ENCODE data around the gene POU2F3. TPM values are rescaled to one million over a fixed set of nuclear protein-coding genes. Genes with fewer than 3 reads are reported as not detected.

Gene POU2F3
- total RNA-seq, 1 donor from 2014 or later = not detected

DNA sequence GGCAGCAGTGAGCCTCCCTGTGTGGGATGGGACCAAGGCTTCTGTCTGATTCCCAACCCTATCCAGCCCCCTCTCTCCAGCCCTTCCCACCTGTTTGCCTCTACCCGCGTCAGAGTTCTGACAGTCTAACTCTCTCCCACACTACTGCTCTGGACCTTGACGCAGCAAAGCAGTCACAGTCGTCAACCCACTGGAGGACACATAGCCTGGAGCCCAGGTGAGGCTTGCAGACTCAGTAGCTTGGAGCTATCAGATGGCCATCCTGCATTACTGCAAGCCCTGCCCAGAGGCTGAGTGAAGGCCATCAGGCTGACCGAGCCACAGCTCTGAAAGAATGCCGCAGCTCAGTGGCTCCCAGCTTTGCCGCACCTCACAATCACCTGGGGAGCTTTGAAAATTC, 25.4 kb upstream of the POU2F3 start:
- ChIA-PET POLR2A (no interaction called here), CTCF (no interaction called here)
- H3K9me3 Mint-ChIP-seq = no peaks in the 10 kb centered on the region
- H3K36me3 Mint-ChIP-seq (ENCODE audit: low read depth) = no peaks in the 10 kb centered on the region
- peaks cover 10% of the 10 kb centered on the region for H3K27me3 Mint-ChIP-seq
- TF ChIP-seq, protein P1, sequence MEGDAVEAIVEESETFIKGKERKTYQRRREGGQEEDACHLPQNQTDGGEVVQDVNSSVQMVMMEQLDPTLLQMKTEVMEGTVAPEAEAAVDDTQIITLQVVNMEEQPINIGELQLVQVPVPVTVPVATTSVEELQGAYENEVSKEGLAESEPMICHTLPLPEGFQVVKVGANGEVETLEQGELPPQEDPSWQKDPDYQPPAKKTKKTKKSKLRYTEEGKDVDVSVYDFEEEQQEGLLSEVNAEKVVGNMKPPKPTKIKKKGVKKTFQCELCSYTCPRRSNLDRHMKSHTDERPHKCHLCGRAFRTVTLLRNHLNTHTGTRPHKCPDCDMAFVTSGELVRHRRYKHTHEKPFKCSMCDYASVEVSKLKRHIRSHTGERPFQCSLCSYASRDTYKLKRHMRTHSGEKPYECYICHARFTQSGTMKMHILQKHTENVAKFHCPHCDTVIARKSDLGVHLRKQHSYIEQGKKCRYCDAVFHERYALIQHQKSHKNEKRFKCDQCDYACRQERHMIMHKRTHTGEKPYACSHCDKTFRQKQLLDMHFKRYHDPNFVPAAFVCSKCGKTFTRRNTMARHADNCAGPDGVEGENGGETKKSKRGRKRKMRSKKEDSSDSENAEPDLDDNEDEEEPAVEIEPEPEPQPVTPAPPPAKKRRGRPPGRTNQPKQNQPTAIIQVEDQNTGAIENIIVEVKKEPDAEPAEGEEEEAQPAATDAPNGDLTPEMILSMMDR (IDR thresholded peaks at IDR 0.05) = no peak
- H3K4me1 Mint-ChIP-seq = peaks cover 13% of the 10 kb centered on the region
- intact Hi-C loops (cut with micrococcal nuclease) = loop anchor here (10.0 kb wide), 1 partner anchor 540 kb away; no protein-coding TSS in a partner anchor
- DNase-seq (no peak), ATAC-seq (ENCODE audit: low read depth) (no peak)
- no peak overlapping the region for H3K27ac Mint-ChIP-seq
- no peak overlapping the region for H3K4me3 Mint-ChIP-seq

GRCh38 chr11:120215634-120216033, 24.3 kb upstream of the POU2F3 start:
- ChIA-PET POLR2A (no interaction called here), CTCF (no interaction called here)
- ATAC-seq (ENCODE audit: low read depth) (no peak), DNase-seq (no peak)
- Mint-ChIP-seq H3K4me1 (peaks cover 5% of the 10 kb centered on the region), H3K27me3 (peaks cover 4% of the 10 kb centered on the region), H3K9me3 (no peaks in the 10 kb centered on the region), H3K36me3 (ENCODE audit: low read depth) (no peaks in the 10 kb centered on the region), H3K4me3 (no peak overlapping the region), H3K27ac (no peak overlapping the region)
- TF ChIP-seq, protein P1 (IDR thresholded peaks at IDR 0.05) = no peak
- intact Hi-C loops (cut with micrococcal nuclease) = loop anchor here (10.0 kb wide), 1 partner anchor 541 kb away; no protein-coding TSS in a partner anchor

GRCh38 chr11:120216426-120217102, 23.4 kb upstream of the POU2F3 start:
- H3K36me3 Mint-ChIP-seq (ENCODE audit: low read depth) = no peaks in the 10 kb centered on the region
- ATAC-seq (ENCODE audit: low read depth) = no peak
- DNase-seq = no peak
- no peak overlapping the region for H3K27ac Mint-ChIP-seq
- peaks cover 3% of the 10 kb centered on the region for H3K4me1 Mint-ChIP-seq
- peaks cover 3% of the 10 kb centered on the region for H3K27me3 Mint-ChIP-seq
- ChIA-PET CTCF (no interaction called here), POLR2A (no interaction called here)
- H3K9me3 Mint-ChIP-seq = no peaks in the 10 kb centered on the region
- intact Hi-C loops (cut with micrococcal nuclease) = loop anchor here (10.0 kb wide), 1 partner anchor 542 kb away; no protein-coding TSS in a partner anchor
- H3K4me3 Mint-ChIP-seq = no peak overlapping the region
- TF ChIP-seq, protein P1 (IDR thresholded peaks at IDR 0.05) = no peak

DNA sequence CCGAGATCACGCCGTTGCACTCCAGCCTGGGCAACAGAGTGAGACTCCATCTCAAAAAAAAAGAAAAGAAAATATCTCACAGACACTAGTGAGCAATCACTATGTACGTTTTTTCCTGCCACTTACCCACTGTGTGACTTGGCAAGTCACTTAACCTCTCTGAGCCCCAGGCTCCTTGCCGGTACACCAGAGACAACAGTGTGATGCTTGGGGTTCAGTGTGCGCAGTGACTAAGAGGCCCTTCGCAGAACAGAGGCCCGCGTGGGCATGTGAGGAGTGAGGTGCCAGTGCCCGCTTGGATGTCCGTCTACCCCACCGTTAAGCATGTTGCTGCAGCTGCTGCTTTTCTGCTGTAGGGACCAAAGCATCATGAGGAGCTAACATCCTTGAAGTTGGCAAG, 22.4 kb upstream of the POU2F3 start:
- CTCF ChIA-PET = no interaction called here

GRCh38 chr11:120217941-120218694, 21.8 kb upstream of the POU2F3 start:
- H3K9me3 Mint-ChIP-seq = no peaks in the 10 kb centered on the region
- H3K36me3 Mint-ChIP-seq (ENCODE audit: low read depth) = no peaks in the 10 kb centered on the region
- H3K4me3 Mint-ChIP-seq = no peak overlapping the region
- ChIA-PET CTCF (no interaction called here), POLR2A (no interaction called here)
- intact Hi-C loops (cut with micrococcal nuclease) = loop anchor here (10.0 kb wide), 1 partner anchor 543 kb away; no protein-coding TSS in a partner anchor
- ATAC-seq (ENCODE audit: low read depth) (no peak), DNase-seq (no peak)
- no peaks in the 10 kb centered on the region for H3K4me1 Mint-ChIP-seq
- no peaks in the 10 kb centered on the region for H3K27me3 Mint-ChIP-seq
- H3K27ac Mint-ChIP-seq = no peak overlapping the region
- TF ChIP-seq, protein P1 (IDR thresholded peaks at IDR 0.05) = no peak

More for the DNA sequence above, 22.4 kb upstream of the POU2F3 start:
- intact Hi-C loops (cut with micrococcal nuclease) = loop anchor here (10.0 kb wide), 1 partner anchor 543 kb away; no protein-coding TSS in a partner anchor
- no peaks in the 10 kb centered on the region for H3K27me3 Mint-ChIP-seq
- TF ChIP-seq, protein P1 (IDR thresholded peaks at IDR 0.05) = no peak
- DNase-seq = no peak
- no peaks in the 10 kb centered on the region for H3K9me3 Mint-ChIP-seq
- POLR2A ChIA-PET = no interaction called here
- H3K4me1 Mint-ChIP-seq = no peaks in the 10 kb centered on the region
- no peak overlapping the region for H3K27ac Mint-ChIP-seq
- H3K36me3 Mint-ChIP-seq (ENCODE audit: low read depth) = no peaks in the 10 kb centered on the region
- H3K4me3 Mint-ChIP-seq = no peak overlapping the region
- ATAC-seq (ENCODE audit: low read depth) = no peak
